Measurements from ENCODE around the gene RBPJL.

The RBPJL gene

DNA sequence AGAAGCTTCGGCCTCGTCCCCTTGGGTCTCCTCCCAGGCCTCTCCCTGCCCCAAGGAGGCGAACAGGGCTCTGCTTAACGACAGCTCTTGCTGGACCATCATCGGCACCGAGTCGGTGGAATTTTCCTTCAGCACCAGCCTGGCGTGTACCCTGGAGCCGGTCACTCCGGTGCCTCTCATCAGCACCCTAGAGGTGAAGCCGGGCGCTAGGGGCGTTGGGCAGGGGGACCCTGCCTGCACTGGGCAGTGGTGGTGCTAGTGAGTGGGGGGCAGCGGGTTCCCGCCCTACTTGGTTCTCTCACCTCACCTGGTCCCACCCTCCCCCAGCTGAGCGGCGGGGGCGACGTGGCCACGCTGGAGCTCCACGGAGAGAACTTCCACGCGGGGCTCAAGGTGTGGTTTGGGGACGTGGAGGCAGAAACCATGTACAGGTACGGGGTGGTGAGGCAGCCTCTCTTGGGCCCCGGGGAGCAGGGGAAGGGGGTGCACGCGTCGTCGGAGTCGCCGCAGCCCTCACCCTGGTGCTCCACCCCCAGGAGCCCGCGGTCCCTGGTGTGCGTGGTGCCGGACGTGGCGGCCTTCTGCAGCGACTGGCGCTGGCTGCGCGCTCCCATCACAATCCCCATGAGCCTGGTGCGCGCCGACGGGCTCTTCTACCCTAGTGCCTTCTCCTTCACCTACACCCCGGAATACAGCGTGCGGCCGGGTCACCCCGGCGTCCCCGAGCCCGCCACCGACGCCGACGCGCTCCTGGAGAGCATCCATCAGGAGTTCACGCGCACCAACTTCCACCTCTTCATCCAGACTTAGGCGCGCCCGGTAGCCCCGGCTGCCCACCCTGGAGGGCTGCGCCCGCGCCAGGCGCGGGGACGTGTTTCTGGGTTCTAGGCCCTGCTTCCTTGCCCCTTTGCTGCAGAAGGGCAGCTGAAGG lies 9.8 kb downstream of the RBPJL start:
- no peak for DNase-seq (ENCODE audit: low read depth, low spot score)

DNA sequence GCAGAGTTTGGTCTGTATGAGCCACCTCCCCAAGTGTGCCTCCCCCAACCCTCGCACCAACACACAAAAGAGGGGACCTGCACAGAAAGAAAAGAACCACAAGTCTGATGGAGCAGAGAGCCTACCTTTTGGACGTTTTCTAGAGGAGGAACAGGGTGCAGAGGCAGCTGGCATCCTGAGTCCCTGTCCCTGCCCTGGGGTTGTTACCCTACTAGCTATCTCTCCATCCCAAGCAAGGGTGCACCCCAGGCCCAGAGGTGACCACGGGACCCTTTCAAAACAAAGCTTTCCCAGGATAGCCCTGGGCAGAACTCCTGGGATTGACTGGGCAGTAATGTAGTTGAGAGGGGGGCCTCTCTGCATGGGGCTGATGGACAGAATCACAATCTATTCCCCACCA lies 11.2 kb downstream of the RBPJL start:
- DNase-seq (ENCODE audit: low read depth, low spot score), result no peak

DNA sequence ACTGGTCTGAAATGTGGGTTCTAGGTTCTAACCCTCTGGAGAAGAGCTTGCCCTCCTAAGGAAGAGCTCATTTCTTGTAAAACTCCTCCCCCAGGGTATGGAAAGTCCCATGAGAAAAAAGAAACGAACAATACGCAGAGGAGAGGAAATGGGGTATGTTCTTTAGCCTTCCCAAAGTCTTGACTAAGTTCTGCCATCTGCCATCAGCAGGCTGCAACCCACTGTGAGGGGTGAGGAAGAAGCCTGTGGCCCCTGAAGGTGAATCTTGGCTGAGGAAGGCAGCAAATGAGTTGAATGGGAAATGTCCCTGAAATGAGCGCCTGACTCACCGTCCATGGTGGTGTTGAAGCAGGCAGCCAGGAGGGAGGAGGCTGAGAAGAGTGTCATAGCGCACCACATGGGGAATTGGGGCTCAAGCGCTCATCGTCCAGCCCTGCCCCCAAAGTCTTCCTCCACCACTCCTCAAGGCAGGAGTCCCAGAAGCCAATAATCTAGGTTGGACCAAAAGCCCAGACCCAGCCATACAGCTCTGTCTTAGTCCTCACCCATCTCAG lies 11.8 kb downstream of the RBPJL start:
- DNase-seq (ENCODE audit: low read depth, low spot score), result no peak

DNA sequence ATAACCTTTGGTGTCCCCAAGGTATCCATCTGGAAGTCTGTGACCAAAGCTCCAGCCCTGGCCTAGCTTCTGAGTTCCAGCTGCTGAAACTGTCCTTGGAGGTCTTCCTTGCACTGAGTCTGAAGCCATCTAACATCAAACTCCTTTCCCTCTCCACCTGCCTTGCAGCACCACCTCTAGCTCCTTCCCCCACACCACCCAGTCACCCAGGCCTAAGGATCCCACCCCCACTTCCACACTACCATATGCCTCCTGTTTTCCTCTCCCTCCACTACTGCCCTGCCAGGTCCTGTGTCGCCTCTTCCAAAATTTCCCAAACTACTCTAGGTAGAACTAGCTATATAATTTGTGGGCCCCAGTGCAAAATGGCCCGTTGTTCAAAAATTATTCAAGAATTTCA lies 12.3 kb downstream of the RBPJL start:
- no peak for DNase-seq (ENCODE audit: low read depth, low spot score)

DNA sequence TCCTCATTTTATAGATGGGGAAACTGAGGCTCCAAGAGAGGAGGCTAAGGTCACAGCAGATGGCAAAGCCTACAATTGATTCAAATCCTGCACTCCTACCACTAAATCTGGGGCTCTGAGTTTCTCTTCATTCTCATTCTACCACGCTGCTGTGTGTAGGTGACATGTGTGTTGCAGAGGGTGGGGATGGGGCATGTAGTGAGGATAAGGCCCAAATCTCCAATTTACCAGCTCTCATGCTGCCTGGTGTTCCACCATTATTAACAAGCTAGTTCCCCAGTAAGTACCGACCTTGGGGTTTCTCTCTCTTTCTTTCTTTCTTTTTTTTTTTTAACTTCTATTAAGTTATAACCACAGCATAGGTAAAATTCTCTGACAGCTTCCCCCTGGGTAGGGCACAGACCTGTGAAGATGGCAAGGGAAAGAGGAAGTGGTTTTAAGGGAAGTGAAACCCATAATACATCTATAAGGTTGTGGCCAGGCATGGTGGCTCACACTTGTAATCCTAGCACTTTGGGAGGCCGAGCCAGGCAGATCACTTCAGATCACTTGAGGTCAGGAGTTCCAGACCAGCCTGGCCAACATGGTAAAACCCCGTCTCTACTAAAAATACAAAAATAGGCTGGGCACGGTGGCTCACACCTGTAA lies 14.4 kb downstream of the RBPJL start:
- DNase-seq (ENCODE audit: low read depth, low spot score), result no peak

DNA sequence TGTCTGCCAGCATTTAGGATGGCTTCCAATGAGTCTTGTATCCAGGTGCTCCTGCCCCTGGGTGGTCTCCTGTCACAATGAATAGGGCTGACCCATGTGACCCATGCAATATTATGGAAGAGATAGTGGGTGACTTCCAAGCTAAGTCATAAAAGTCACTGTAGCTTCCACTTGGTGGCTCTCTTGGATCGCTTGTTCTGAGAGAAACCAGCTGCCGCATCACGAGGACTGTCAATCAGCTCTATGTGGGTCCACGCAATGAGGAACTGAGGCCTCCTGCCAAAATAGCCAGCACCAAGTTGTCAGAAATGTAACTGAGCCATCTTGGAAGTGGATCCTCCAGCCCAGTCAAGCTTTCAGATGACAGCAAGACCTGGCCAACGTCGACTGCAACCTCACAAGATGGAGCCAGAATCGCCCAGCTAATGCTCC lies 16.3 kb downstream of the RBPJL start:
- no peak for DNase-seq (ENCODE audit: low read depth, low spot score)

DNA sequence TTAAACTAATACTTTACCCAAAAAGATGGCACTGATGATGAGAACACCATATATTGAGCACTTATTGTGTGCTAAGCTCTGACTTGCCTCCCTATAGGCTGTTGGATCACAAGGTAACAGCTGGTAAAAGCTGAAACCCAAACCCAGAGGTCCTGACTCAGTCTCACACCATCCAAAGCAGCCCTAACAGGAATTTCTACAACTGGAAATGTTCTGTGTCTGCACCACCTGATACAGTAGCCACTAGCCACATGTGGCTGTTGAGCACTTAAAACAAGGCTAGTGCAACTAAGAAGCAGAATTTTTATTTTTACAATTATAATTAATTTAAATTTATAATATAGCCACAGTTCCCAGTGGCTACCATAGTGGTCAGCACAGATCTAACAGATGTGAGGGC lies 17.1 kb downstream of the RBPJL start:
- DNase-seq (ENCODE audit: low read depth, low spot score), result no peak

DNA sequence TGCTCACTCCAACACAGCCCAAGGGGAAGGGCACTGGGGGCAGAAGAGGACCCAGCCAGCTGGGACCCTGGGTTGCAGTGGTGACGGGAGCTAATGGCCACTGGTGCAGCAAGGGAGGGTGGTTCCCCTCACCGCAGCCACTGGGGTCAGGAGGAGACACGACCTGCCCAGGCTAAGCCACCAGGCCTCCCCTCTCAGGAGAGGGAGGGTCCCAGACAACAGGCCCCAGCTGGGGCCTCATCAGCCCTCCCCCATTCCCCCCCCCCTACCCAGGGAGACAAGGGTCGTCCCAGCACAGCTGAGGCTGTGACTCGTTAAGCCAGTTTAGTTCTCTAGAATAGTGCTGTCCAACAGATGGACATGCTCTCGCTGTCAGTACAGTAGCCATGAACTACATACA lies 18.7 kb downstream of the RBPJL start:
- no peak for DNase-seq (ENCODE audit: low read depth, low spot score)

DNA sequence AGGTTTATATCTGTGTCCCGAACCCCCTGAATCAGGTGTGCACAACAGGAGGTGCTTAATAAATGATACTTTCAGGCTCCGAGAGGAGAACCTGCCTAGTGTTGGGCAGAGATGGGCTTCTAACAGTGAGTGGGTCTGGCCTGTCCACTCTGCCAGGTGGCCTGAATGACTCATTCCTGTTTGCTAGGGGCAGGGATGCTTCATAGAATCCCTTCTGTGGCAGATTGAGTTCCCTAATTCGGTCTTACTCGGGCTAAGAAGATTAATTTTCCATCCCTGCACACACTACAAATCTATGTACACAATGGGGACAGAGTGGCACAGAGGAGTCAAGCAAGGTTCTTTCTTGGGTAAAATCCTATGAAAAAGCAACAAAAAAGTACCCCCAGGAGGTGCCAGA lies 21.8 kb downstream of the RBPJL start:
- no peak for DNase-seq (ENCODE audit: low read depth, low spot score)

DNA sequence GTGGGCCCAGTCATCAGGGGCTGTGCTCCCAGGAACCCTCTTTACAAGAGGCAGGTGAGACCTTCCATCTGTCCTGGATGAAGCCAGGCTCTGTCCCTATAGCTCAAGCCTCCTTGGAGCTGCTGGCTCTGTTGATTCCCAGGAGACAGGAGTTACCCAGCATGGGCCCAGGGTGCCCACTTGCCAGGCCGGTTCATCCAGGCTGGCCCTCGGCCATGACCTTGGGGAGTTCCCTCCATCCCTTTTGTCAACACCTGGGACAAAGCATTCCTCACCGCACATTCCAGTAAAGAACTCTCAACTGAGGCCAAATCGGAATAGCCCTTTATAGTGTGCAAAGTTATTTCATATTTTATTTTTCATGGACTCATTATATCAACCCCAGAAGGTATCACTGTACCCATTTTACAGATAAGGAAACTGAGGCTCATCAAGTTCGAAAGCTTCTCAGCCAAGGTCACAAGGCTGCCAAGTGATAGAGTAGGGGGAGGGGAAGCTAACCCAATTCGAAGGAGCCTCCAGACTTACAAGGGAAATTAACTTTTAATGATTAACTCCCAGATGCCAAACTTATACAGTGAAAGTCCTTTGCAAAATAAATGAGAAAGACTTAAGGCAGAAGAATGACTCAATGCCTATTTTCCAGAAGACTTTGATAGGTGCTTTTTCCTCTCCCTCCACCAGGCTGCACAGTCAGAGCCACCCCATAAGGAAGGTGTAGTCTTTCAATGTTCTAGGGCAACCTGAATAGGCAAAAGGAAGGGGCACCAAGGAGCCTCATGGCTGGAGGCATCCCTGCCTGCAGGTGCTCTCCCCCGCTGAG lies 23.1 kb downstream of the RBPJL start:
- DNase-seq (ENCODE audit: low read depth, low spot score), result no peak

DNA sequence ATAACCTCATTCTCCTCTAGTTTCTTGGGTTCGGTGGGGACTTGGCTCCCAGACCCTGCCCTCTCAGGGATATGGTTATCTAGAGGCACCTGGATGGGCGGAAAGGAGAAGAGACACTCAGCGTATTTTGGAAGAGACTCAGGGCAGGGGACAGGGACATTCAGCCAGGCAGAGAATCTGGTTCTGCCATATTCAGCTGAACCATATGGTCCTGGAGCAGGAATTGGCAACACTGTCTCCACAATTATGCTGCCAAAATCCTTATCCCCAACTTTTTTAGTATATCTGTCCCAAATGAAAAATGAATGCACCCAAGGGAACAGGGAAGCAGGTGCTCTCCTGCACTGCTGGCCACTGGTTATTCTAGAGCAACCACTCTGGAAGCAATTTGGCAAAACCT lies 23.8 kb downstream of the RBPJL start:
- DNase-seq (ENCODE audit: low read depth, low spot score), result no peak

DNA sequence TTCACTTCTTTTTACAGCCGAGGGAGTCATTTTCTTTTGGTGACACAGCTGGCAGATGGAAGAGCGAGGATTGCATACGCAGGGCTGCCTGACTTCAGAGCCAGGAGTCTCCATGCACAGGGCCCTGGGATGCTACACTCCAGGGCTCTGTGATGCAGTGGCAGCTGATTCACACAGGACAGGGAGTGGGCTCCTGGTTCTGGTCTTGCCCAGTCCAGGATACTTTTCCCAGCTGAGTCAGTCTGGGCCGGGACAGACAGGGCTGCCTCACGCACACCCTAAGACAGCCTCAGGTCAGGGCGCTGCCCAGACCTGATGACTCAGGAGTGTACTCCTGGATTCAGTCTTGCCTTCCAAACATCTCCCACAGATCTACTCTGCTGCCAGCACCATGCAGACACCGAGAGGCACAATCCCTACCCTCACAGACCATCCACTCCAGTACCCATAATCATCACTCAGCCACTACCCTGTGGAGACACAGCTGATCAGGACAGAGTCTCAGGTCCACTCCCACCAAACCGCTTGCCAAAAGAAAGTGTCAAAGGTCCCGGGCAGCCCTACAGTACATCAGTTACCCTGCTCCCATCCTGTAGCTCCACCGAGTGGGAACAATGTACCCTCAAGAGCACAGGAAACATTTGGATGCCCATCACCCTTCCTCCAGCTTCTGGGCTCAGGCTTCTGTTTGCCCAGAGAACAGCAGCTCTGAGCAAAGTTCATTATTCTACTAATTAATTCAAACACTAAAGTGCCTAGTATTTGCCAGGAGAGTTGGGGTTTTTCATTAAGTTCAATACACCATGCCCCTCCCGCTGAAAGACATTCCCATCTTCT lies 30.1 kb downstream of the RBPJL start:
- DNase-seq (ENCODE audit: low read depth, low spot score), result no peak

DNA sequence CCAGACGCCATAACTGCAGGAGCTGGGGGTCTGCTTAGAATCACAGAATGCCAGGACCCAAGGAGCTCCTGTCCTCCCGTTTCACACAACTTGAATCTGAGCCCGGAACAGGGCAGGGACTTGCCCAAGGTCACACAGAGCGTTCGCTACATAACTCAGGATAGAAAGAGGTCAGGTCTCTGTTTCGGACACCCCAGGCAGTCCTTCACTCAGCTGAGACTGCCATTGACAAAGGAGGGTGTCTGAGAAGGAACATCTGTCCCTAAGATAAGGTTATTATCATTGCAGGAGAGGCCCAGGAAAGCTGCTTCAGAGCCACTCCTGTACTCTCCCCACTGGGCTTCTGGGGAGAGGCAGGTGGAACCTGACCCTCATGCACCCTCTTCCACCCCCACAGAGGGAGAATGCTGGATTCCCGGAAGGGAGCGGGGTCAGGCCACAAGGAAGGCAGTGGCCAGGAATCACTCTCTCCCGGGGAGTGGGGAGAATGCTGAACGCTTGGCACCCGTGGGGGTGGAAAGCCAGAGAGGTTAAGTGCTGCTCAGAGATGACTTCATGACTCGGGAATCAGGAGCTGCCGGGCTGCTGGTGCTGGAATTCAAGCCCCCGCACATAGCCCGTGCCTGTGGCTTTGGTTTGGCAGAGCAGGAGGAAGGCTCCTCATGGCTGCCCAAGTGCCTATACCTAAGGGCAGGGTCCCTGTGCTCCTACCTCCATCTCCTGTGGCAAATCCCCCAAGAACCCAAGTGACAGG lies 30.9 kb downstream of the RBPJL start:
- DNase-seq (ENCODE audit: low read depth, low spot score), result no peak

DNA sequence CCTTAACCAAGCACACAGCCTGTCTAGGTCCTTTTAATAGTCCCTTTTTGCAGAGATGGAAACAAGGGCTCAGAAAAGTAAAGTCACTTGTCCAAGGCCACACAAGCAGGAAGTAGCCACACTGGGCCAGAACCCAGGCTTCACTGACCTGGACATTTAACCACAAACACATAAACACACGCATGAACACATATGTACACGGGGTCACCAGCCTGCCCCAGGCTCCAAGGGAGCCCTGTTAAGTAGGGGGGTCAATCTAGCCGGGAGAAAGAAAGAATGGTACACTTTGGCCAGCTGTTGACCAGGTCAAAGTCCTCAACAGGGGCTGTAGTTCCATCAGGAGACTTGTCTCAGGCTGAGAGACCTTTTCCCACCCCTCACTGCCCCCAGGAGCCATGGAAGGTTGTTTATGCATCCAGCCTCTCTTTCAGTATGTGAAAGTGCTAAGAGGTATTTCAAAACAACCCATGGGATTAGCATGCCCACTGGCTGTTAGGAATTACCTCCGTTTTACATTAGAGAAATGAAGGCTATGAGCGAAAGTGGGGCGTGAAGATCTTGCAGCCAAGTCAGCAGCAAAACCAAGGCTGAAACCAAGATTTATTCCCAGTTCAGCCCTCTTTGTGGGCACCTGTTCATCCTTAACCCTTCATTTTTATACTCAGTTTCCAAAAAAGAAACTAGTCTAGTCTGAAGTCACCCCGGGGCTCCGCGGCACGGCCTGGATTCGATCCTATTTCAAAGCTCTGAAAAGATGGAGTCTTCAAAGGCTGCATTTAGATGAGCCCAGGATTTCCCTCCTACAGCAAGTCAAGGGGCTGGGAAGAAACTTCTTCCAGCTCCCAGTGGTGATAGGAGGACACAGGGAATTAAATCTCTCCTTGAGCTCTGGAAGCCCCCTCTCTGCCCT lies 31.7 kb downstream of the RBPJL start:
- no peak for DNase-seq (ENCODE audit: low read depth, low spot score)

DNA sequence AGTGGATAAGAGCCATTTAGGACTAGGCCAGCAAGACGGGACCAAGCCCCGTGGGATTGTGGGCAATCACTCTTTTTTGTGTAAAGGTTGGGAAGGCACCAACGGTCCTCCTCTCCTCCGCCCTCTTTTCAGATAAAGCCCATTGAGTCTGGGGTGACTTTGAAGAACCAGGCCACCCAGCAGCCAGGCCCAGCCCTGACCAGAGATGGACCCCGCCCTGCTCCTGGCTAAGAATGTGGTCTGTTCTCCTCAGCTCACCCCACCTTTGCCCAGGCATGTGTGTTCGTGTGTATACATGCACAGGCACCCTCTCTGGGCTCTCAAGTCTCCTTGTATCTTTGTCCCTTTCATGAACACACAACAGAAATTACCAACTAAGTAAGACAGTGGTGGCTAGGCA lies 32.4 kb downstream of the RBPJL start:
- DNase-seq (ENCODE audit: low read depth, low spot score), result no peak

DNA sequence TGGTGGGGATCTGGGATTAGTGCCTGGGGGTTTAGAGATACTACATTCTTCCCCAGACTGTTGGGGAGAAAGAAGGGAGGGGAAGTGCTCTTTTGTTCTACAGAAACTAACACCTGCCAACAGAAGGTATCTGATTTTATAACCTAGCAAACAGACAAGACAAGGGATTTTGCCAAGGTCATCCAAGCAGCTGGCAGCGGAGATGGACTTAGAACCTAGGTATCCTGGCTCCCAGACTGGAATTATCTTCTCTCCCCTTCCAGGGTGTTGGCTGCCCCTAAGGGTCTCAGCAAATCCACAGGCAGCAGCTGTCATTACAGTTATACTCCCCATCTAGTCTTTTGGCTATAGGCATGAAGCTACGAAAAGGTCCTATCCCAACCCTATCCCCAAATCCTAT lies 33.2 kb downstream of the RBPJL start:
- no peak for DNase-seq (ENCODE audit: low read depth, low spot score)

DNA sequence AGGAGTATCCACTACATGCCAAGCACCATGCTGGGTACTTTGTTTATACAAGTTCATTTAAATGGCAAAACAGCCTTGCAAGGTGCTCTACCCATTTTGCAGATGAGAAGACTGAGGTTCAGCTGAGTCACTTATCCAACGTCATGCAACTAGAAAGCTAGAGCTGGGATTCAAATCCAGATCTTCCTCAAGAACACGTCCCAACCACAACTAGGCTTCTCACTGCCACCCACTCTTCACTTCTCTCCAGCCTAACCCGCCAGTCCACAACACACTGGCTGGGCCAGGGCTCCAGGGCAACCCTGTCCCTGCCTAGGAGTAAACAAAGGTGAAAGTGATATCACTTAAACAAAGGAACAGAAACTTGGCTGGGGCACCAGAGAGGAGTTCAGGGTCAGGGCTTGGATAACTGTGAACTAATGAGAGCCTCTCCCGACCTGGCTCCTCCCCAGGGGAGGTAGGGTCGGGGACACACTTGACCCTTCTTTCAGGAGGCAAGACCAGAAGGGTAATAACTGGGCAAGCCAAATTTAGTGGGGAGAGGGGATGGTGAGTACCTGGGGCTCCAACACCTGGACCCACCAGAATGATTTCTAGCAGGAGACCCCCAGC lies 33.7 kb downstream of the RBPJL start:
- DNase-seq (ENCODE audit: low read depth, low spot score), result no peak

DNA sequence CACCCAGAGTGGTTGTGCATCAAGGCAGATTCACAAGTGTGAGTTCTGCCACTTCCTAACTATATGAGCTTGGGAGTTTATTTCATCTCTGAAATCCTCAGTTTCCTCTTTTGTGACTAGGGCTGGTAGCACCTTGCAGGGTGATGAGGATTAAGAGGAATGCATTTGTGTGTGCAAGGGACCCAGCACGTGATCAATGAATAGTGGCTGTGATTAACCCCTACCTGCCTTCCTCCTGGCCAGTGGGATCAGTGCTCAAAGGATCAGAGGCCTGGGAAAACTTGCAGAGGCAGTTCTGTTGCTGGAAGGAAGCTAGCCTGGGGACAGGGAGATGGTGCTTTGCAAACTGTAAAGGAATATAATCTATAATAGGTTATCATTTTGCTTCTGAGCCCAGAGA lies 34.3 kb downstream of the RBPJL start:
- DNase-seq (ENCODE audit: low read depth, low spot score), result no peak

DNA sequence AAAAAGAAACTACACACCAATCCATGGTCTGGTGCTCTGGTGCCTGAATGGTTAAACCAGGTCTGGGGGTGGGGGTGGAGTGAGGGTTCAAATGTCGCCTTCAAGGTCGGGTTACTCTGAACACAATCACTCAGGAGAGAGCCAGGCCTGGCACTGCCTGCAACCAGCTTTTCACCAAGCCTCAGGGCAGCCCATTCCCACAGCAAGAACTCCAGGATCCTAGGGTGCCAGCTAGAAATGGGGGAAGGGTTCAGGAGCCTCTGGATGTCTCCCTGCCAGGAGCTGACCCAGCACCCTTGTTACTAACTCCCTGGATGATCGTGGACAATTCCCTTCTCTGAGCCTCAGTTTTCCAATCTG lies 34.9 kb downstream of the RBPJL start:
- DNase-seq (ENCODE audit: low read depth, low spot score), result no peak

All from iPS DF 19.7 (cell line).